ENCODE data around the gene SYNE4. TPM values are rescaled to one million over a fixed set of nuclear protein-coding genes. Genes with fewer than 3 reads are reported as not detected.
A peak's percentile ranks its signal among the peaks of the same experiment; 100 is the strongest.

Gene SYNE4
- total RNA-seq, 3 donors from 2014 or later (not counting 1 experiment from before 2014, with no cell fraction given), result 0.41 to 2.6 (median 1.5) TPM

DNA sequence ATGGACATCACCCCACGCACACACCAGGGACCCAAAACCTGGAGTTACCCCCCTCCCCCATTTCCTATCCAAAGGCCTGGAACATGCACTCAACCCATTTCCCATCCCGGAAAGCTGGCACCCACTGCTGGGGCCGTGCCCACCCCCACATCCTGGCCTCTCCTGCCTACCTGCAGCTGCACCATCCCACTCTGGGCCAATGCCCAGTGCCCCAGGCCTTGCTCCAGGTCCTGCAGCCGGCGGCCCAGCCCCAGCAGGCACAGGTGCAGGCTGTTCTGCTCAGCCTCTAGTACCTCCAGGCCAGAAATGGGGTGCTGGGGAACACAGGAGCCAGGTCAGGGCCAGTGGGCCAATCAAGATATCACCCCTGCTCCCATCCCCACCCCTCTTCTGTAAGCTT is 1.7 kb downstream of the SYNE4 start:
- Histone ChIP-seq H3K4me3 (ENCODE audit: low read length) (no peak overlapping the region), H3K9me3 (ENCODE audit: control insufficient read depth, insufficient read depth, low read length) (no peaks in the 10 kb centered on the region), H3K4me1 (ENCODE audit: control insufficient read depth, insufficient read depth, low read length) (peaks cover 13% of the 10 kb centered on the region), H3K27me3 (ENCODE audit: control insufficient read depth, insufficient read depth, low read length) (no peaks in the 10 kb centered on the region), H3K27ac (ENCODE audit: low read length) (no peak overlapping the region), H3K36me3 (ENCODE audit: control insufficient read depth, insufficient read depth, low read length) (no peaks in the 10 kb centered on the region)
- TF ChIP-seq, protein P1, sequence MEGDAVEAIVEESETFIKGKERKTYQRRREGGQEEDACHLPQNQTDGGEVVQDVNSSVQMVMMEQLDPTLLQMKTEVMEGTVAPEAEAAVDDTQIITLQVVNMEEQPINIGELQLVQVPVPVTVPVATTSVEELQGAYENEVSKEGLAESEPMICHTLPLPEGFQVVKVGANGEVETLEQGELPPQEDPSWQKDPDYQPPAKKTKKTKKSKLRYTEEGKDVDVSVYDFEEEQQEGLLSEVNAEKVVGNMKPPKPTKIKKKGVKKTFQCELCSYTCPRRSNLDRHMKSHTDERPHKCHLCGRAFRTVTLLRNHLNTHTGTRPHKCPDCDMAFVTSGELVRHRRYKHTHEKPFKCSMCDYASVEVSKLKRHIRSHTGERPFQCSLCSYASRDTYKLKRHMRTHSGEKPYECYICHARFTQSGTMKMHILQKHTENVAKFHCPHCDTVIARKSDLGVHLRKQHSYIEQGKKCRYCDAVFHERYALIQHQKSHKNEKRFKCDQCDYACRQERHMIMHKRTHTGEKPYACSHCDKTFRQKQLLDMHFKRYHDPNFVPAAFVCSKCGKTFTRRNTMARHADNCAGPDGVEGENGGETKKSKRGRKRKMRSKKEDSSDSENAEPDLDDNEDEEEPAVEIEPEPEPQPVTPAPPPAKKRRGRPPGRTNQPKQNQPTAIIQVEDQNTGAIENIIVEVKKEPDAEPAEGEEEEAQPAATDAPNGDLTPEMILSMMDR (IDR thresholded peaks at IDR 0.05), result no peak
- no peak overlapping the region for H3K4me3 Mint-ChIP-seq
- no peaks in the 10 kb centered on the region for H3K36me3 Mint-ChIP-seq
- intact Hi-C loops (cut with micrococcal nuclease), result no loop called here
- WGBS (ENCODE audit: insufficient coverage), result 87% methylated on average over 5 of the region's 5 CpGs
- peaks cover 6 to 24% of the 10 kb centered on the region in 2 donors for H3K4me1 Mint-ChIP-seq
- ATAC-seq (no peak), DNase-seq (no peak)
- no peak overlapping the region for H3K27ac Mint-ChIP-seq
- H3K9me3 Mint-ChIP-seq, result no peaks in the 10 kb centered on the region
- no peaks in the 10 kb centered on the region for H3K27me3 Mint-ChIP-seq (ENCODE audit: low read depth in 2 of 2)

DNA sequence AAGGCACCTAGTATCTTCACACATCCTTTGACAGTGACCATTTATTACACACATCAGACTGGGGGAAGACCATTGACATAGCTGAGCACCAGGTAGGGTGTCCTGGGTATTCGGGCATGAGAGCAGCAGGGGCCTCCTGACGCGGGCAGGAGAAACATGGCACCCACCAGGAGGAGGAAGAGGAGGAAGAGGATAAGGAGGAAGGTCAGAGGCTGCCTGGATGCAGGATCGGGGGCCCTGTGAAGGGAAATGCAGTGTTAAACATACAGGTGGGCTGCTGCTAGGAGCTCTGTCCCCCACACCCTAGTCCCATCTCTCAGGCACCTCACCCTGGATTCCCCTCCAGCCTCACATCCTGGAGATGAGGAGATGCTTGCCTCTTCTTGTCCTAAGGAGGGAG is 5.3 kb downstream of the SYNE4 start:
- 96% methylated on average over 4 of the region's 4 CpGs for WGBS (ENCODE audit: insufficient coverage)
- H3K4me3 ChIP-seq (ENCODE audit: low read length), result no peak overlapping the region
- no peak for DNase-seq
- no peaks in the 10 kb centered on the region for H3K27me3 ChIP-seq (ENCODE audit: control insufficient read depth, insufficient read depth, low read length)
- H3K4me3 Mint-ChIP-seq, result no peak overlapping the region
- H3K9me3 Mint-ChIP-seq, result no peaks in the 10 kb centered on the region
- no peaks in the 10 kb centered on the region for H3K36me3 Mint-ChIP-seq
- intact Hi-C loops (cut with micrococcal nuclease), result no loop called here
- H3K27ac ChIP-seq (ENCODE audit: low read length), result no peak overlapping the region
- no peaks in the 10 kb centered on the region for H3K4me1 ChIP-seq (ENCODE audit: control insufficient read depth, insufficient read depth, low read length)
- no peaks in the 10 kb centered on the region for H3K9me3 ChIP-seq (ENCODE audit: control insufficient read depth, insufficient read depth, low read length)
- no peak for ATAC-seq
- H3K36me3 ChIP-seq (ENCODE audit: control insufficient read depth, insufficient read depth, low read length), result peaks cover 5% of the 10 kb centered on the region
- TF ChIP-seq, protein P1 (IDR thresholded peaks at IDR 0.05), result no peak
- no peaks in the 10 kb centered on the region for H3K27me3 Mint-ChIP-seq (ENCODE audit: low read depth in 2 of 2)
- H3K27ac Mint-ChIP-seq, result no peak overlapping the region
- peaks cover 0 to 13% of the 10 kb centered on the region in 2 donors for H3K4me1 Mint-ChIP-seq

DNA sequence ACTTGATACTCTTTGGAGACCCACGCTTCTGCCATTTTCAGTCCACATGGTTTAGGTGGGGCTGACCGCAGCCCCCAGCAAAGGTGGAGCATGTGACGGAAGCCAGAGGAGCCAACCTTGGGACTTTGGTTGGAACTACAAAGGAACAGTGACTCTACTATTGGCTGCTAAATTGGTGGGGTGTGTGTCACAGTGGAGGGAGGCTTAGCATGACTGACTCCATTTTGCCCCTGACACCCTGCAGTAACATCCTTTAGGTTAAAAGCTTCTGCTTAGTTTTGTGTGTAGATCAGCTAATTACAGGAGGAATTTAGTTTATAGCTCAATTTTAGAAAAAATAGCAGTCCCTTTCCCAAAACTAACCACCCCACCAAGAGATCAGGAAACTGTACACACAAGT is 7.0 kb downstream of the SYNE4 start:
- ATAC-seq (no peak), DNase-seq (no peak)
- intact Hi-C loops (cut with micrococcal nuclease), result no loop called here
- no peaks in the 10 kb centered on the region for H3K9me3 ChIP-seq (ENCODE audit: control insufficient read depth, insufficient read depth, low read length)
- no peak overlapping the region for H3K27ac ChIP-seq (ENCODE audit: low read length)
- H3K4me3 ChIP-seq (ENCODE audit: low read length), result no peak overlapping the region
- TF ChIP-seq, protein P1 (IDR thresholded peaks at IDR 0.05), result no peak
- peaks cover 8% of the 10 kb centered on the region for H3K36me3 ChIP-seq (ENCODE audit: control insufficient read depth, insufficient read depth, low read length)
- peaks cover 3 to 22% of the 10 kb centered on the region in 2 donors for H3K4me1 Mint-ChIP-seq
- H3K27me3 ChIP-seq (ENCODE audit: control insufficient read depth, insufficient read depth, low read length), result no peaks in the 10 kb centered on the region
- no peaks in the 10 kb centered on the region for H3K36me3 Mint-ChIP-seq
- no peaks in the 10 kb centered on the region for H3K9me3 Mint-ChIP-seq
- no peak overlapping the region for H3K27ac Mint-ChIP-seq
- H3K4me1 ChIP-seq (ENCODE audit: control insufficient read depth, insufficient read depth, low read length), result peaks cover 3% of the 10 kb centered on the region
- H3K4me3 Mint-ChIP-seq, result no peak overlapping the region
- H3K27me3 Mint-ChIP-seq (ENCODE audit: low read depth in 2 of 2), result no peaks in the 10 kb centered on the region
- WGBS (ENCODE audit: insufficient coverage), result 100% methylated on average over 3 of the region's 3 CpGs

DNA sequence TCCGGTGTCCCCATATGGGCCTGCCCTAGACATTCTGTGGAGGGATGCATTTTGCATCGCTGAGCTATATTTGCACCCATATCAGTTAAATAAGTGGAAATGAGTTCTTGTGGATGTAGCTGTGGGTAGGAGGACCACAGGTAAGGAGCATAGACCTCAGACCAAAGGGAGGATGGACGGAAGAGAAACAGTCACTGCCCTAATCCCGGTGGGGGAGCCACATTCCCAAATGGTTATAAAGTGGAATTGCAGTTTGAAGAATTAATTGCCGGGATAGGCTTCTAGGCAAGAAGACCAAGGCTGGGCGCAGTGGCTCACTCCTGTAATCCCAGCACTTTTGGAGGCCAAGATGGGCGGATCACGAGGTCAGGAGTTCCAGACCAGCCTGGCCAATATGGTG is 11.8 kb downstream of the SYNE4 start:
- Histone ChIP-seq H3K27me3 (ENCODE audit: control insufficient read depth, insufficient read depth, low read length) (no peaks in the 10 kb centered on the region), H3K36me3 (ENCODE audit: control insufficient read depth, insufficient read depth, low read length) (peaks cover 8% of the 10 kb centered on the region), H3K9me3 (ENCODE audit: control insufficient read depth, insufficient read depth, low read length) (no peaks in the 10 kb centered on the region), H3K27ac (ENCODE audit: low read length) (no peak overlapping the region), H3K4me3 (ENCODE audit: low read length) (no peak overlapping the region), H3K4me1 (ENCODE audit: control insufficient read depth, insufficient read depth, low read length) (peaks cover 26% of the 10 kb centered on the region)
- Mint-ChIP-seq H3K36me3 (no peaks in the 10 kb centered on the region), H3K4me1 (peaks cover 12 to 37% of the 10 kb centered on the region in 2 donors), H3K9me3 (no peaks in the 10 kb centered on the region), H3K27me3 (ENCODE audit: low read depth in 2 of 2) (no peaks in the 10 kb centered on the region), H3K4me3 (peak overlapping the region; percentile 37), H3K27ac (peak overlapping the region in 1 of 2 donors; percentile 95)
- ATAC-seq (no peak), DNase-seq (no peak)
- 96% methylated on average over 7 of the region's 8 CpGs for WGBS (ENCODE audit: insufficient coverage)
- intact Hi-C loops (cut with micrococcal nuclease), result loop anchor here (5.0 to 10.0 kb wide), 2 partner anchors 56 to 118 kb away; partner anchors contain the start of genes OVOL3, POLR2I, TBCB and THAP8
- TF ChIP-seq, protein P1 (IDR thresholded peaks at IDR 0.05), result no peak

Data from natural killer cell (primary cell).